ENCODE results near the gene POLK.
"Not testable (repeated sequence)": the region's sequence is repeated elsewhere in the genome, so short reads cannot be mapped to it uniquely, and the experiment has no call there.

The POLK gene

DNA sequence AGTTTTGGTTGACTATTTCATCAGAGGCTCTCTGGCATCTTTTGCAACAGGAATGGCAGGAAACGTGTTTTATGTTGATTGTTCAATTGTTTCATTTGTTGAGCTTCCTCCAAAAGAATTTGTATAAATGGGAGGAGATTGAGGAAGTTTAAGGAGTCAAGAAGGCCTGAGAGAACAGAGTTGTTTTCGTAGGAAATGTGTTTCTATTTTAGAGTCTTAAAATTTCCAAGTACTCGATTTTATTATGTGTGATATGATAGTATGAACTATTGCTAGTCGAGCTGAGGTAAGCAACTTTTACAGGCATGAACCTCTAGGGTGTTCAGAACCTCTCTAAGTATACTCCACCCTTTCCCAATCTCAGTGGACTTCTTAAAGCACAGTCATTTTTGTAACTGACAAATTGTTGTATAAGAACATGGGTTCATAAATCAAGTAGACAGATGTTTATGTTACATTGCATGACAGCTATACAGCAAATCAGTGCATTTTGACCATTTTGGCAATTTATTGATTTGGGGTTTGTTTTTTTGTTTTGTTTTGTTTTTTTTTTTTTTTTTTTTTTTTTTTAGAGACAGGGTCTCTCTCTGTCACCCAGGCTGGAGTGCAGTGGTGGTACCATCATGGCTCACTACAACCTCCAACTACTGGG lies 47.4 kb downstream of the POLK start:
- no peaks in the 10 kb centered on the region for H3K9me3 ChIP-seq (ENCODE audit: insufficient read depth, low read depth, low read length)
- H2AFZ ChIP-seq (ENCODE audit: low read length), result no peak overlapping the region
- H4K20me1 ChIP-seq (ENCODE audit: insufficient read depth, low read length, poor library complexity, severe bottlenecking), result no peaks in the 10 kb centered on the region
- H3K36me3 ChIP-seq (ENCODE audit: insufficient read depth, low read length), result peaks cover 20% of the 10 kb centered on the region; the same call in 1 of the 2 replicates
- H3K4me1 ChIP-seq (ENCODE audit: insufficient read depth, low read length, poor library complexity, severe bottlenecking), result no peaks in the 10 kb centered on the region
- no peak for TF ChIP-seq EZH2phosphoT487 (IDR thresholded peaks at IDR 0.05; ENCODE audit: borderline replicate concordance)
- TF ChIP-seq, protein P1, sequence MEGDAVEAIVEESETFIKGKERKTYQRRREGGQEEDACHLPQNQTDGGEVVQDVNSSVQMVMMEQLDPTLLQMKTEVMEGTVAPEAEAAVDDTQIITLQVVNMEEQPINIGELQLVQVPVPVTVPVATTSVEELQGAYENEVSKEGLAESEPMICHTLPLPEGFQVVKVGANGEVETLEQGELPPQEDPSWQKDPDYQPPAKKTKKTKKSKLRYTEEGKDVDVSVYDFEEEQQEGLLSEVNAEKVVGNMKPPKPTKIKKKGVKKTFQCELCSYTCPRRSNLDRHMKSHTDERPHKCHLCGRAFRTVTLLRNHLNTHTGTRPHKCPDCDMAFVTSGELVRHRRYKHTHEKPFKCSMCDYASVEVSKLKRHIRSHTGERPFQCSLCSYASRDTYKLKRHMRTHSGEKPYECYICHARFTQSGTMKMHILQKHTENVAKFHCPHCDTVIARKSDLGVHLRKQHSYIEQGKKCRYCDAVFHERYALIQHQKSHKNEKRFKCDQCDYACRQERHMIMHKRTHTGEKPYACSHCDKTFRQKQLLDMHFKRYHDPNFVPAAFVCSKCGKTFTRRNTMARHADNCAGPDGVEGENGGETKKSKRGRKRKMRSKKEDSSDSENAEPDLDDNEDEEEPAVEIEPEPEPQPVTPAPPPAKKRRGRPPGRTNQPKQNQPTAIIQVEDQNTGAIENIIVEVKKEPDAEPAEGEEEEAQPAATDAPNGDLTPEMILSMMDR (conservative IDR thresholded peaks at IDR 0.05; ENCODE audit: low read length), result no peak
- H3K79me2 ChIP-seq (ENCODE audit: insufficient read depth, low read length), result peaks cover 17% of the 10 kb centered on the region
- H3K4me3 ChIP-seq (ENCODE audit: low read length, poor library complexity, severe bottlenecking), result no peak overlapping the region
- no peak overlapping the region for H3K9ac ChIP-seq (ENCODE audit: low read depth, low read length, poor library complexity, severe bottlenecking)
- H3K9me2 ChIP-seq (replicated peaks; ENCODE audit: low read depth, low read length), result no peaks in the 10 kb centered on the region
- no peaks in the 10 kb centered on the region for H3K27me3 ChIP-seq (ENCODE audit: insufficient read depth, low read length, poor library complexity, severe bottlenecking)
- 0 out of 2 replicates have a peak, but pooled peaks cover 4% of the 10 kb centered on the region for H3F3A ChIP-seq (ENCODE audit: low read depth)
- no peak overlapping the region for H3K4me2 ChIP-seq (ENCODE audit: low read depth, low read length, poor library complexity, severe bottlenecking)

DNA sequence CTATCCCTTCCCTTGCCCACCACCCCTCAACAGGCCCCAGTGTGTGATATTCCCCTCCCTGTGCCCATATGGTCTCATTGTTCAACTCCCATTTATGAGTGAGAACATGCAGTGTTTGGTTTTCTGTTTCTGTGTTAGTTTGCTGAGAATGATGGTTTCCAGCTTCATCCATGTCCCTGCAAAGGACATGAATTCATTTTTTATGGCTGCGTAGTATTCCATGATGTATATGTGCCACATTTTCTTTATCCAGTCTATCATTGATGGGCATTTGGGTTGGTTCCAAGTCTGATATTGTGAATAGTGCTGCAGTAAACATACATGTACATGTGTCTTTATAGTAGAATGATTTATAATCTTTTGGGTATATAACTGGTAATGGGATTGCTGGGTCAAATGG lies 49.0 kb downstream of the POLK start:
- not testable (repeated sequence) for H3K4me2 ChIP-seq (ENCODE audit: low read depth, low read length, poor library complexity, severe bottlenecking); H3K9ac ChIP-seq (ENCODE audit: low read depth, low read length, poor library complexity, severe bottlenecking); H3K9me2 ChIP-seq (replicated peaks; ENCODE audit: low read depth, low read length); H3K4me3 ChIP-seq (ENCODE audit: low read length, poor library complexity, severe bottlenecking); H3F3A ChIP-seq (ENCODE audit: low read depth); H4K20me1 ChIP-seq (ENCODE audit: insufficient read depth, low read length, poor library complexity, severe bottlenecking); H3K4me1 ChIP-seq (ENCODE audit: insufficient read depth, low read length, poor library complexity, severe bottlenecking); H3K9me3 ChIP-seq (ENCODE audit: insufficient read depth, low read depth, low read length); H2AFZ ChIP-seq (ENCODE audit: low read length); H3K27me3 ChIP-seq (ENCODE audit: insufficient read depth, low read length, poor library complexity, severe bottlenecking)
- peaks cover 15% of the 10 kb centered on the region; the same call in 1 of the 2 replicates for H3K36me3 ChIP-seq (ENCODE audit: insufficient read depth, low read length)
- H3K79me2 ChIP-seq (ENCODE audit: insufficient read depth, low read length), result peaks cover 27% of the 10 kb centered on the region

DNA sequence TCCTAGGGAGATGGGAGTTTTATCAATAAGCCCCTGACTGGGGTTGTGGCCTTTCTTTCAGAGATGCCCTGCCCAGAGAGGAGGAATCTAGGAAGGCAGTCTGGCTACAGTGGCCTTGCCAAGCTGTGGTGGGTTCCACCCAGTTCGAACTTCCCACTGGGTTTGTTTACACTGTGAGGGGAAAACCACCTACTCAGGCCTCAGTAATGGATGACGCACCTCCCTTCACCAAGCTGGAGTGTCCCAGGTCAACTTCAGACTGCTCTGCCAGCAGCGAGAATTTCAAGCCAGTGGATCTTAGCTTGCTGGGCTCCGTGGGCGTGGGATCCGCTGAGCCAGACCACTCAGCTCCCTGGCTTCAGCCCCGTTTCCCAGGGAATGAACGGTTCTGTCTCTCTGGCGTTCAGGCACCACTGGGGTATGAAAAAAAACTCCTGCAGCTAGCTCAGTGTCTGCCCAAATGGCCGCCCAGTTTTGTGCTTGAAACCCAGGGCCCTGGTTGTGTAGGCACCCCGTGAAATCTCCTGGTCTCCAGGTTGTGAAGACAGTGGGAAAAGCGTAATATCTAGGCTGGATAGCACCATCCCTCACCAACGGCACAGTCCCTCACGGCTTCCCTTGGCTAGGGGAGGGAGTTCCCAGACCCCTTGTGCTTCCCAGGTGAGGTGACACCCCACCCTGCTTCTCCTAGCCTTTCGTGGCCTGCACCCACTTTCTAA lies 54.5 kb downstream of the POLK start:
- H3K9me3 ChIP-seq (ENCODE audit: insufficient read depth, low read depth, low read length); H2AFZ ChIP-seq (ENCODE audit: low read length); H4K20me1 ChIP-seq (ENCODE audit: insufficient read depth, low read length, poor library complexity, severe bottlenecking); H3K9me2 ChIP-seq (replicated peaks; ENCODE audit: low read depth, low read length); H3F3A ChIP-seq (ENCODE audit: low read depth); H3K27me3 ChIP-seq (ENCODE audit: insufficient read depth, low read length, poor library complexity, severe bottlenecking): not testable (repeated sequence)
- Histone ChIP-seq H3K4me3 (ENCODE audit: low read length, poor library complexity, severe bottlenecking) (peak overlapping the region; percentile 32), H3K36me3 (ENCODE audit: insufficient read depth, low read length) (peaks cover 14% of the 10 kb centered on the region; the same call in 1 of the 2 replicates), H3K4me2 (ENCODE audit: low read depth, low read length, poor library complexity, severe bottlenecking) (peak overlapping the region; percentile 68), H3K4me1 (ENCODE audit: insufficient read depth, low read length, poor library complexity, severe bottlenecking) (peaks cover 23% of the 10 kb centered on the region), H3K79me2 (ENCODE audit: insufficient read depth, low read length) (peaks cover 48% of the 10 kb centered on the region), H3K9ac (ENCODE audit: low read depth, low read length, poor library complexity, severe bottlenecking) (peak overlapping the region; percentile 28)

DNA sequence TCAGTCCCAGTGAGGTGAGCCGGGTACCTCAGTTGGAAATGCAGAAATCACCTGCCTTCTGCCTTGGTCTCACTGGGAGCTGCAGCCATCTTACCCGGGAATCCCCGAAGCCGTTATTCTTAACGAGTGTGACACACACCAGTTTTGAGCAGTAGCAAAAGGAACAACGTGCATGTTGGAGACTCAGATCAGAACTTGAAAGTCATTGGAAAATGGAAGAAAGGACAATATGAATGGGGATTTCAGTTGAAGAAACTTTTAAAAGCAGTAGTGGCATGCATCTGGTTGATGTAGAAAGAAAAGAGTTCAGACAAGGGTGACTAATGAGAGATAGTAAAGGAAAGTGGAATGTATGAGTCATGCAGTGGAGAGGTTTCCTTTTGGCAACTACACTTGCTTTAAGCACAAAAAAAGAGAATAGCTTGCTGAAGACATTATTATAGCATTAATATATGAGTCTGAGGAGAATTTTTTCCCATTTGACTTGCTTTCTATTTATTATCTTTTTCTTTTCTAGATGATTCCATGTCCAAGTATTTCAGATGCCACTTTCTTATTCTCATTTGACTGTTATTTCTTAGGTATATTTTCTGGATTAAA lies 55.1 kb downstream of the POLK start:
- H3K9me3 ChIP-seq (ENCODE audit: insufficient read depth, low read depth, low read length), result no peaks in the 10 kb centered on the region
- H3F3A ChIP-seq (ENCODE audit: low read depth), result no peaks in the 10 kb centered on the region
- H3K4me3 ChIP-seq (ENCODE audit: low read length, poor library complexity, severe bottlenecking), result peak overlapping the region; percentile 45
- peaks cover 17% of the 10 kb centered on the region; the same call in 1 of the 2 replicates for H3K36me3 ChIP-seq (ENCODE audit: insufficient read depth, low read length)
- no peaks in the 10 kb centered on the region for H3K27me3 ChIP-seq (ENCODE audit: insufficient read depth, low read length, poor library complexity, severe bottlenecking)
- H3K4me1 ChIP-seq (ENCODE audit: insufficient read depth, low read length, poor library complexity, severe bottlenecking), result peaks cover 29% of the 10 kb centered on the region
- peaks cover 7% of the 10 kb centered on the region for H4K20me1 ChIP-seq (ENCODE audit: insufficient read depth, low read length, poor library complexity, severe bottlenecking)
- H3K4me2 ChIP-seq (ENCODE audit: low read depth, low read length, poor library complexity, severe bottlenecking), result peak overlapping the region; percentile 68
- peak overlapping the region; percentile 33 for H3K9ac ChIP-seq (ENCODE audit: low read depth, low read length, poor library complexity, severe bottlenecking)
- H3K9me2 ChIP-seq (replicated peaks; ENCODE audit: low read depth, low read length), result no peaks in the 10 kb centered on the region
- H3K79me2 ChIP-seq (ENCODE audit: insufficient read depth, low read length), result peaks cover 48% of the 10 kb centered on the region
- no peak for TF ChIP-seq EZH2phosphoT487 (IDR thresholded peaks at IDR 0.05; ENCODE audit: borderline replicate concordance)
- TF ChIP-seq, protein P1 (conservative IDR thresholded peaks at IDR 0.05; ENCODE audit: low read length), result no peak
- no peak overlapping the region for H2AFZ ChIP-seq (ENCODE audit: low read length)
